BE2C (cell line): ENCODE results near the gene CRISPLD2.

Experiments
- DNase-seq: peaks from one replicate; pipeline ENCODE4 v3.0.0-alpha.2; 2020
- H3K27me3 ChIP-seq: fragments of 250-450 bp; sonication (Bioruptor Pico); 2 replicates; pipeline ENCODE4 v1.5.1; 2020; ENCODE audit warnings: mild to moderate bottlenecking
- H3K36me3 ChIP-seq: fragments of 250-450 bp; sonication (Bioruptor Pico); 2 replicates; pipeline ENCODE4 v1.5.1; 2020; ENCODE audit warnings: mild to moderate bottlenecking
- H3K4me1 ChIP-seq: fragments of 250-450 bp; sonication (Bioruptor Pico); 2 replicates; pipeline ENCODE4 v1.5.1; 2020
- H3K4me3 ChIP-seq: 2 replicates; pipeline ENCODE4 v1.5.1; 2011; ENCODE audit warnings: low read depth, low read length
- H3K9me3 ChIP-seq: fragments of 250-450 bp; sonication (Bioruptor Pico); 2 replicates; pipeline ENCODE4 v1.5.1; 2020
- CTCF ChIP-seq: IDR thresholded peaks from 2 replicates; pipeline ENCODE4 v1.5.1; 2012; ENCODE audit warnings: mild to moderate bottlenecking, low read depth, low read length

Gene CRISPLD2

DNA sequence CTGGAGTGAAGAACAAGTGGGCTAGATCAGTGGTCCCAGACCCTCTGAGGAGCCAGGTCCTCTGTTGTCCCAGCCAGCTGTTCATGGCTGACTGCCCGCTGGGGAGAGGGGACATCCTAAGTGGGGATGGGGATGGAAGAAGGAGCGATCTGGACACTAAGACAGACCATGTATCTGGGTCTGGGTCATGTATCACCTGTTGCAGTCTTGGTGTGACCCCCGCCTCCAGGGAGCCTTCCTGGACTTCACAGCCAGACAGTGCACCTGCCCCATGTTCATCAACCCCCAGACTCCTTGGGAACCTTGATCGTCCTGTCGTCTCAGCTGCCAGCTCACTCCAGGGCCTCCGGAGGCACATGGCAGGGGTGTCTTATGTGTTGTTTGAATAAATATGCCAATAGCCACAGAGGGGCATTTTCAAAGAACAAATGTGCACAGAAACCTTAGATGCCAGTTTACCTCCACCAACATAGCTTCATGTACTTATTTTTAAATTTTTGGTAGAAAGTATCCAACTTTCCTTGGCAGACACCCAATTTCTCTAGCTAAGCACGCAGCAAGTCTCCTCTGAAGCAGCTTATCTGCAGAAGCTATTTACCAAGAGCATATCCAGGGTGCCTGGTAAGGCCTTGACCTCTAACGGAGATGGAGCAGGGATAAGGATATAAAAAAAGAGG lies 43.2 kb downstream of the CRISPLD2 start:
- Histone ChIP-seq H3K4me3 (no peak overlapping the region), H3K36me3 (no peaks in the 10 kb centered on the region), H3K27me3 (no peaks in the 10 kb centered on the region), H3K9me3 (peaks cover 8% of the 10 kb centered on the region), H3K4me1 (no peaks in the 10 kb centered on the region)
- TF ChIP-seq CTCF, result no peak
- DNase-seq, result no peak

- no peaks in the 10 kb centered on the region for H3K27me3 ChIP-seq
- H3K9me3 ChIP-seq, result peaks cover 8% of the 10 kb centered on the region
- H3K4me3 ChIP-seq, result no peak overlapping the region
- TF ChIP-seq CTCF, result no peak
- no peaks in the 10 kb centered on the region for H3K36me3 ChIP-seq
- no peak for DNase-seq
- H3K4me1 ChIP-seq, result no peaks in the 10 kb centered on the region
Measured at GRCh38 chr16:84863481-84863814, 43.7 kb downstream of the CRISPLD2 start.

DNA sequence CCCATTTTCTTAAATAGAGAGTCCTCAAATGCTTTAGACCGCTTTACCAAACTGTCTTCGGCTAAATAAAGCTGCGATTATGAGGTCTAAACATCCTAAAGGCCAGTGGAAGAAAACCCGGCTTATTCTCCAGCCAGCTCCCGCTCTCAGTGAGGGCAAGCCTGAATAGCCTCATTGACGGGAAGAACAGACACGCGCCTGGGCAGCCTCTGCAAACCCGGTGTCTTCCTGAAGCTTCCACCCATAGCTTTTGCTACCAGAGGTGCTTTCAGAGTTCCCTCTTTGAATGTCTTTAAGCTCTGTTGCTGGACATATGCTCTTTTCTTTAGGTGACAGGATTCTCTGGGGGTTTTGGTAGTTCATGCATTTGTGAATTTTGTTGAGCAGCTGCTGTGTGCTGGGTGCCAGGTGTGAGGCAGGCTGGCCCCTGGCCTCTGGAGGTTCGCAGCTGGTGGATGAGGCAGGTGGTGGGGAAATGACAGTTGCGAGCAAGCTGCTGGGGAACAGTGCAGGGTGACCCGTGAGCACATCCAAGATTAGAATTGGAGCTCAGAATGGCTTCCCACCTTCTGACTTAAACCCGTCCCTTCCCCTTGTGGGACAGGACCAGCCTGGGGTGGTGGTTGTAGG lies 44.7 kb downstream of the CRISPLD2 start:
- H3K4me3 ChIP-seq, result no peak overlapping the region
- no peaks in the 10 kb centered on the region for H3K27me3 ChIP-seq
- no peaks in the 10 kb centered on the region for H3K4me1 ChIP-seq
- no peak for DNase-seq
- H3K36me3 ChIP-seq, result no peaks in the 10 kb centered on the region
- peaks cover 8% of the 10 kb centered on the region for H3K9me3 ChIP-seq
- TF ChIP-seq CTCF, result no peak

DNA sequence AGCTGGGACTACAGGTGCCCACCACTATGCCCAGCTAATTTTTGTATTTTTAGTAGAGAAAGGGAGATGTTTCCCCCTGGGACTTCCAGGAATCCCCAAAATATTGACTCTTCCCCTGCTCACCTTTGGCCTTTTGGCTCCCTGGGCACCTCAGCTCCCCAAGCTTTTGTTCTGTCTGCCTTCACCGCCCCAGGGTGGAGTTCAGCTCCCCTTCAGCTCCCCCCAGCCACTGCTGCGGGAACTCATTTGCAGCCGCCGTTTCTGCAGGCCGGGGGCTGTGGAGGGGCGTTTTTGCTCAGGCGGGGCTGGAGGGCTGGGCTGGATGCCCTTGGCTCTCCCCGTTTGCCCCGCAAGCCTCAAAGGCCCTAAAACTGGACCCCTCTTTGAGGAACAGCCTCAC lies 47.9 kb downstream of the CRISPLD2 start:
- H3K36me3 ChIP-seq, result no peaks in the 10 kb centered on the region
- H3K9me3 ChIP-seq, result no peaks in the 10 kb centered on the region
- H3K4me1 ChIP-seq, result no peaks in the 10 kb centered on the region
- no peaks in the 10 kb centered on the region for H3K27me3 ChIP-seq
- H3K4me3 ChIP-seq, result no peak overlapping the region
- DNase-seq, result no peak
- TF ChIP-seq CTCF, result no peak

DNA sequence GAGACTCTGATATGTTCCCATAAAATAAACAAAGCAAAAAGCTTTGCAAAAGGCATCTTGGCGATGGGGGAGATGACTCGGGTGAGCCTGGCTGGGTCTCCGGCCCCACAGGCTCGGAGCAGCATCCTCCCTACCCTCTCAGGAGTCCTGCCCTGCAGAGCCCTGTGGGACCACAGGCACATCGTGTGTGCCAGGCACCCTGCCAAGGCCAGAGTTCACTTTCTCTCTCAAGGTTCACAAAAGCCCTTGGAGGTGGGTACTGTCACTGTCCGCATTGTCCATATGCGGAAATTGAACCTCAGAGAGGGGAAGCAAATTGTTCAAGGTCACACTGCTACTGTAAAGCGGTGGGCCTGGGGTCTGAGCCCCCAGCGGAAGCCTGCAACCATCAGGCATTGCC lies 48.5 kb downstream of the CRISPLD2 start:
- Histone ChIP-seq H3K9me3 (no peaks in the 10 kb centered on the region), H3K4me3 (no peak overlapping the region), H3K4me1 (no peaks in the 10 kb centered on the region), H3K27me3 (no peaks in the 10 kb centered on the region), H3K36me3 (no peaks in the 10 kb centered on the region)
- TF ChIP-seq CTCF, result no peak
- no peak for DNase-seq

GRCh38 chr16:84868829-84869472 lies 49.2 kb downstream of the CRISPLD2 start:
- no peaks in the 10 kb centered on the region for H3K4me1 ChIP-seq
- H3K9me3 ChIP-seq, result no peaks in the 10 kb centered on the region
- H3K36me3 ChIP-seq, result no peaks in the 10 kb centered on the region
- no peak for TF ChIP-seq CTCF
- no peak for DNase-seq
- no peaks in the 10 kb centered on the region for H3K27me3 ChIP-seq
- no peak overlapping the region for H3K4me3 ChIP-seq
